GM04503 (cell line): ENCODE results near the gene TSPAN3.

Experiments
- DNase-seq: peaks from one replicate; pipeline ENCODE4 v3.0.0-alpha.2; 2012; ENCODE audit warnings: low read depth

Gene TSPAN3

GRCh38 chr15:77070495-77071304, at the start of gene TSPAN3:
Gene TSPAN3, minus strand, starts transcription at chr15:77071109. Its CDS starts 155 bp downstream, at chr15:77070954.
- no peak for DNase-seq

GRCh38 chr15:77120576-77120975, 49.7 kb upstream of the TSPAN3 start:
- DNase-seq = no peak

- DNase-seq = no peak
These were observed 48.5 kb upstream of the TSPAN3 start for GRCh38 chr15:77119446-77119845.

- peak; percentile 28 for DNase-seq
These were observed 48.0 kb upstream of the TSPAN3 start for GRCh38 chr15:77118882-77119321.

GRCh38 chr15:77115179-77115578, 44.3 kb upstream of the TSPAN3 start:
- no peak for DNase-seq

- DNase-seq = no peak
These were observed 42.1 kb upstream of the TSPAN3 start for GRCh38 chr15:77112838-77113504.

GRCh38 chr15:77111789-77112188, 40.9 kb upstream of the TSPAN3 start:
- no peak for DNase-seq

- DNase-seq = no peak
These were observed 36.8 kb upstream of the TSPAN3 start for GRCh38 chr15:77107531-77108355.

- peak; percentile 34 for DNase-seq
These were observed 36.2 kb upstream of the TSPAN3 start for GRCh38 chr15:77107068-77107467.

GRCh38 chr15:77104155-77104554, 33.2 kb upstream of the TSPAN3 start:
- DNase-seq = no peak

- no peak for DNase-seq
These were observed 29.0 kb upstream of the TSPAN3 start for GRCh38 chr15:77099741-77100463.

- DNase-seq = no peak
These were observed 27.7 kb upstream of the TSPAN3 start for GRCh38 chr15:77098572-77098971.

- no peak for DNase-seq
These were observed 27.0 kb upstream of the TSPAN3 start for GRCh38 chr15:77097921-77098320.

GRCh38 chr15:77097248-77097721, 26.4 kb upstream of the TSPAN3 start:
- no peak for DNase-seq

- DNase-seq = no peak
These were observed 25.6 kb upstream of the TSPAN3 start for GRCh38 chr15:77096541-77096940.

GRCh38 chr15:77096138-77096537, 25.2 kb upstream of the TSPAN3 start:
- DNase-seq = no peak

GRCh38 chr15:77094397-77095030, 23.6 kb upstream of the TSPAN3 start:
- DNase-seq = no peak

- no peak for DNase-seq
These were observed 22.5 kb upstream of the TSPAN3 start for GRCh38 chr15:77093436-77093835.

- no peak for DNase-seq
These were observed 20.2 kb upstream of the TSPAN3 start for GRCh38 chr15:77091097-77091496.

- no peak for DNase-seq
These were observed 16.3 kb upstream of the TSPAN3 start for GRCh38 chr15:77087213-77087612.

- no peak for DNase-seq
These were observed 14.4 kb upstream of the TSPAN3 start for GRCh38 chr15:77085297-77085696.
